IMR-90 (cell line): ENCODE results near the gene RAB37.

Source experiments
- CTCF ChIP-seq: conservative IDR thresholded peaks from 2 replicates; pipeline ENCODE4 v1.5.1; 2012; ENCODE audit warnings: mild to moderate bottlenecking, low read depth, low read length, improper control_type of control experiment
- MAFK ChIP-seq: IDR thresholded peaks from 2 replicates; pipeline ENCODE4 v1.6.1; 2012; ENCODE audit warnings: low read depth, low read length, improper control_type of control experiment
- POLR2A ChIP-seq: IDR thresholded peaks from 2 replicates; pipeline ENCODE4 v1.6.1; 2012; ENCODE audit warnings: mild to moderate bottlenecking, low read depth, low read length
- RCOR1 ChIP-seq: IDR thresholded peaks from 2 replicates; pipeline ENCODE4 v1.6.1; 2012; ENCODE audit warnings: mild to moderate bottlenecking, low read length, improper control_type of control experiment; ENCODE audit not compliant: insufficient replicate concordance
- USF2 ChIP-seq: fragments of 150-350 bp; IDR thresholded peaks from 2 replicates; pipeline ENCODE4 v1.6.1; 2017; ENCODE audit warnings: mild to moderate bottlenecking, antibody characterized with exemption, low read length, low read depth

GRCh38 chr17:74704544-74704943, 32.5 kb upstream of the RAB37 start:
- TF ChIP-seq RCOR1 (no peak), USF2 (no peak), POLR2A (no peak), CTCF (no peak), MAFK (no peak)
